NCI-H1048 (cell line): ENCODE data around the gene PELI1.
A peak's percentile ranks its signal among the peaks of the same experiment; 100 is the strongest.

Experiments used
- DNase-seq: peaks from one replicate; lab custom pipeline; 2025; lab: John Stamatoyannopoulos, UW

PELI1 gene

GRCh38 chr2:64144057-64145013 is at the start of gene PELI1:
Gene PELI1 (minus strand): TSS chr2:64144420. CDS start chr2:64108310, 36,110 bp downstream.
- peak; percentile 97 for DNase-seq

GRCh38 chr2:64193491-64193890 is 49.3 kb upstream of the PELI1 start:
- no peak for DNase-seq

- DNase-seq, result no peak
Observed at GRCh38 chr2:64192664-64193105, 48.5 kb upstream of the PELI1 start.

DNA sequence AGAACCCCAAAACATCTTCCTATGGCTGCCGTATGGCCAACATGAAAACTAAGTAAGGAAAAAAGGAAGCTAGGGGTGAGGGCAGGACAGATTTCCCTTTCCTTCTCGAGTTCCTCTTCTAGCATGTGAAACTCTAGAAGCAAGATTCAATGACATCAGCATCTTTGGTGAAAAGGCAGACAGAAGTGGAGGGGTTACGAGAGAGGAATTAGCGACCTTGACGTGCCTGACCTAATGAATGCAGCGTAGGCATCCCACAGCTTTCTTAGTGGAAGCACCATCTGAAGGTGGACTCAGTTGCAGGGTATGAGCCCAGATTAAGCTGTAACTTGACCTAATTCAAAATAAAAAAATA is 47.9 kb upstream of the PELI1 start:
- DNase-seq, result no peak

DNA sequence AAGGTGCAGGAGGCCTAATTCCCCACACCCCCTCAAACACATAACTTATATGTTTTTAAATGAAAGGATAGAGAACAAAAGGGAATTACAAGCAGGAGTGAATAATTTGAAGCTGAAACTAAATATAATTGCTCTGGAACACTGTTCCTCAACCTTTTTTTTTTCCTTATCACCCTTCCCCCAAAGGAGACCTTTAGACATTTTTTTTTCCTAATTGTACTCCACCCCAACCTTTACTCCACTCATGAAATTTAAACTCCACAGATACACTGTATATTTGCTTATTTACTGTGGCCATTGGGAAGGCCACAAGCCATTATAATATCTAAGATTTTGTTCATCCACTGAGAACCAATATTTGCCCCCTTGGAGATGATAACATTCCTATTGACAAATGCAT is 45.4 kb upstream of the PELI1 start:
- no peak for DNase-seq

DNA sequence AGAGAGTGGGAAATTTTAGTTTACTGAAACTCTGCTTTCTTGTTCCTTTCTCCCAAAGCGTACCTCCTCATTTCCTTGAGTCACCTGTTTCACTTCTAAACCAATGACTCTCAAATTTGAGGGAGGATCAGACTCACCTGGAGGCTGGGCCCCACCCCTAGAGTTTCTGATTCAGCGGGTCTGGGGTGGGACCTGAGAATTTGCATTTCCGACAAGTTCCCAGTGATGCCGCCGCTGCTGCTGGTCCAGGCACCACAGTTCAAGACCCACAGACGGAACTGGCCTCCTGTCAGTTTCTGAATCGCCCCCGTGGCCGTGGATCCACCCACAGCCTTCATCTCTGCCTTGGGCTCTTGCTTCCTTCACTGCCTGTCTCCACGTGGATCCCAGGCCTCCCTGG is 44.9 kb upstream of the PELI1 start:
- DNase-seq, result no peak

GRCh38 chr2:64186699-64187605 is 42.7 kb upstream of the PELI1 start:
- no peak for DNase-seq

- DNase-seq, result no peak
Observed at GRCh38 chr2:64179582-64180321, 35.5 kb upstream of the PELI1 start.

- DNase-seq, result no peak
Observed at GRCh38 chr2:64177315-64177714, 33.1 kb upstream of the PELI1 start.

GRCh38 chr2:64175419-64176197 is 31.4 kb upstream of the PELI1 start:
- DNase-seq, result no peak

- DNase-seq, result no peak
Observed at GRCh38 chr2:64173156-64174135, 29.2 kb upstream of the PELI1 start.

GRCh38 chr2:64168756-64169155 is 24.5 kb upstream of the PELI1 start:
- no peak for DNase-seq

GRCh38 chr2:64168201-64168600 is 24.0 kb upstream of the PELI1 start:
- no peak for DNase-seq

- no peak for DNase-seq
Observed at GRCh38 chr2:64166637-64167420, 22.6 kb upstream of the PELI1 start.

DNA sequence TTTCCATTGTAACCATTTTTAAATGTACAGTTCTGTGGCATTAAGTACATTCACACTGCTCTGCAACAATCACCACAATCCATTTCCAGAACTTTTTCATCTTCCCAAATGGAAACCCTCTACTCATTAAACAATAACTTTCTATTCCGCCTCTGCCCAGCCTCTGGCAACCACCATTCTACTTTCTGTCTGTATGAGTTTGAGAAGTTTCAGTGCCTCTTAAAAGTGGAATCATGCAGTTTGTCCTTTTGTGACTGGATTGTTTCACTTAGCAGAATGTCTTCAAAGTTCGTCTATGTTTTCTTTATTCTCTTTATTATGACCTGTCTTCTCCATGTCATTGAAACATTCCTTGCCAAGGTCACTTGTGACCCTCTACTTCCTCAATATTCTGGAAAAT is 22.0 kb upstream of the PELI1 start:
- no peak for DNase-seq

- no peak for DNase-seq
Observed at GRCh38 chr2:64165706-64166105, 21.5 kb upstream of the PELI1 start.

GRCh38 chr2:64164629-64165028 is 20.4 kb upstream of the PELI1 start:
- DNase-seq, result no peak

DNA sequence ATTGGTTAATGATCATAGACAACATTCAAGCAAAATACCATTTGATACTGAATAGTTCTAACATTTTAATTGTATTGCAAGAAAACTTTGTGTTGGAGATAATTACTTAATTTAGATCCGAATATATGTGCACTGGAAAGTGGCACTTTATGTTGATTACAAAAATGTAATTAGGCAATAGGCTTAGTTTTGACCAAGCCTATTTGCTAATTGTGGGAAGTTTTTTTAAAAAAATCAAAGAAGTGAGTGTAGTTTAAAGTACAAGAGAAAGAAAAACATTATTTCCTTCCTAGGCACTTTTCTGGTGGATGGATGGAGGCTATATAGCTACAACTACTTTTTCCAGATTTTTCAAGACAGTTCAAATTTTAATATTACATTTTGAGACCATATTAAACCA is 18.3 kb upstream of the PELI1 start:
- DNase-seq, result no peak

DNA sequence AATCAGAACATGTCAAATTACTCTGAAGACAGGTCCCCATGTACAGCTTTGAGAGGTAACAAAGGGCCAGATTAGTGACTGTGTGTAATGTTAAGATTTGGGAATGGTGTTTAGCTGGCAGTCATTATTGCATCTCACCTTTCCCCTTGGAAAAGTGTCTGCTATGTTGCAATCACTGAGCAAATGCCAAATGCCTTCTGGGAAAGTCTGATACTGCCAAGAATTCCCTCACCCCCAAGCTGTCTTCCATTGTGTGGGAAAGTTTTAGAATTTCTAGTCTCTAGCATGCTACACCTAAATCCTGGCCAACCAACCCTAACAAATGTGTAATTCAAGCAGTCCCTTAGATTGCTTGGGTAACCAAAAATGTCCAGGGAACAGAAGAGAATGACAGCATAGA is 13.6 kb upstream of the PELI1 start:
- DNase-seq, result no peak
